HG03571 (cell line): ENCODE data around the gene BCR.
"Not testable (repeated sequence)": the region's sequence is repeated elsewhere in the genome, so short reads cannot be mapped to it uniquely, and the experiment has no call there.

ENCODE experiments used
- ATAC-seq: cut with Tn5 transposase; IDR thresholded peaks from one replicate; pipeline ENCODE4 v1.9.1; 2021; ENCODE audit not compliant: unreplicated experiment

BCR gene

GRCh38 chr22:23285734-23286133, 105.4 kb downstream of the BCR start:
- ATAC-seq = no peak

DNA sequence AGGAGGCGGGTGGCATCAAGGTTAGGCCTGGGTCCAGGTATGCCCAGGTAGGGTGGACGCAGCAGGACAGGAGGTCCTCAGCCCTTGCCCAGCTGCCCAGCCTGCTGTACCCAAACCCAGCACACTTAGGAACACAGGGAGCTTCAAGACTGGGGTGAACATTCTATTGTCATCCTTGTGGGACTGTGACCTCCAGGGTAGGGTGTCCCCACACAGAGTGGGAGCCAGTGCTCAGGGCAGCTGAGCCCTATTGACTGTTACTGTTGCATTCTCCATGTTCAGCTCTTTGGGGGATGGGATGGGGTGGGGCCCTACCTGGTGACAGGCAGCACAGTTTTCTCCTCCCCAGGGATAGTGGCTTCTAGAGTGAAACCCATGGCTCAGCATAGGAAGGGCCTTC, 106.0 kb downstream of the BCR start:
- ATAC-seq = no peak

- no peak for ATAC-seq
Measured at GRCh38 chr22:23287136-23288095, 107.1 kb downstream of the BCR start.

DNA sequence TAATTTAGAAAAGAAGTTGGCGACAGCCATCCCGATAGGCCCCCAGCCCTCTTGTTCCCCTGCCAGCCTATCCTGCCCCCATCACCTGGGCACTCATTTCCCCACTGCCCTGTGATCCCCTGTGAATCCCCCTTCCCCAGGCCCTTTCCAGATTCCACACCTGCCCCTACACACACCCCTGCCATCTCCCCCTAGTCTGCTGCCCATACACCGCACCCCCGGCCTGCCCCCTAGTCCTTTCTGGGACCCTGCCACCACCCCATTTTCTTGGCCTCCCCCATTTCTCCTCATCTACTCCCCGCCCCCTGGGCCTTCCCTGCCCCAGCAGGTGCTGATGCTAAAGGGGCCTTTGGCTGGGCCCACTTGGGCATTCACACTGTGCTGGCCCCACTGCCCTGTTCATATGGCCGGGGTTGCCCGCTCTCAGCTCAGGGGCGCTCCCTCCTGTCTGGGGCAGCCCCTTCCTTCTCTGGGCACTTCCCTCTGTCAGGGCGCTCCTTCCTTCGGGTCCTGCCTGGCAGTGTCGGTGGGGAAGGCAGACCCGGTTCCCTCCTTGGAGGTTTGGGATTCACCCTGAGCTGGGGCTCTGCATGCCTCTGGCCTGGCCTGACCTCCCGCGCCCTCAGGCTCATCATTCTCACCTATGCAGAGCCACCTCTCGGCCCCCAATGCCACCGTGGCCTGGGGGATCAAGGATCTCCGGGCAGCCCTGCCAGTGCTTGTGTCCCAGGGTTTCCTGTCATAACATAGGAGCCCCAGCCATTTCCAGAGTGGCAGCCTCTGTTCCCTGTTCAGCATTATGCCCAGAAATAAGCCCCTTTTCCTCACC, 108.2 kb downstream of the BCR start:
- no peak for ATAC-seq

GRCh38 chr22:23289130-23289503, 108.8 kb downstream of the BCR start:
- ATAC-seq = no peak

- no peak for ATAC-seq
Measured at GRCh38 chr22:23289851-23290724, 109.8 kb downstream of the BCR start.

DNA sequence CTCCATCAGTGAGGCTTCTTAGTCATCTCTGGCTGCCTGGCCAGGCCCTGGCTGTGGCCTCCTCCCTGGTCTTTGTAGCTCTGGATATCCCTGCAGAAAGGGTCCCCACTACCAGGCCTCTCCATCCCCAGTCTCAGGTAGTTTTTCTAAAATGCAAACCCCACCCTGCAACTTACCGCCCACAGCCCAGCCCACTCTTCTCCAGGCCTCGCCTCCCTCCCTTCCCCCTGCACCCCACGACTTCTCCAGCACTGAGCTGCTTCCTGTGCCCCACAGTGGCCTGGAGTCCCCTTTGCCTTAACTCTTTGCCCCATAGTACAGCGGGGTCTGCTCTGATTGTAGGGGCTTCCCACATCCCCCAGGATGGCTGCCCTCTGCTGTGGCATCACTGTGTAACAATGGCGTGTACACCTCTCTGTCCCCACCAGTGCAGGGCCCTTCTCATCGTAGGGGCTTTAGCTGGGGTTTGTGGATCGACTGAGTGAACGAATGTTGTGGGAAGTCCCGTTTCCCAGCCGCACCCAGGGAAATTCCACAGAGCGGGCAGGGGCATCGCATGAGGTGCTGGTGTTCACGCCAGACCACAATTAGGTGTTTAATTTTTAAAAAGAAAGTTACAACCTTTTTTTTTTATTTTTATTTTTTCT, 111.6 kb downstream of the BCR start:
- ATAC-seq = no peak

GRCh38 chr22:23292453-23293350, 112.4 kb downstream of the BCR start:
- ATAC-seq = no peak

DNA sequence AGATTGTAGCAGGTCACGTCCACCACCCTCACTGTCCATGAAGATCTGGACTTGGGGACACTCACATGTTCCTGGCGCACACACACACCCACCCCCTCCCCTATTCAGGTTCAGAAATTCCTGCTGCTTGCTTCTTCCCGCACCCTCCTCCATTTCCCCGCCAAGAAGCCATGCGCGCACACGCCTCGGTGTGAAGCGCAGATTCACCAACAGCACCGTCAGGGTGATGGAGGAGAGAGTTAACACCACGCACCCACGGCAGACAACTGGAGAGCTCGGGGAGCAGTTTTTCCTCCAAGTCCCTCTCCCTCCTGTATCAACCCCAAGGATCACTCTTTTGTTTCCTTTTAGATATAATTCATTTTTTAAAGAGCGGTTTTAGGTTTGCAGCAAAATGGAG, 113.4 kb downstream of the BCR start:
- ATAC-seq = no peak

DNA sequence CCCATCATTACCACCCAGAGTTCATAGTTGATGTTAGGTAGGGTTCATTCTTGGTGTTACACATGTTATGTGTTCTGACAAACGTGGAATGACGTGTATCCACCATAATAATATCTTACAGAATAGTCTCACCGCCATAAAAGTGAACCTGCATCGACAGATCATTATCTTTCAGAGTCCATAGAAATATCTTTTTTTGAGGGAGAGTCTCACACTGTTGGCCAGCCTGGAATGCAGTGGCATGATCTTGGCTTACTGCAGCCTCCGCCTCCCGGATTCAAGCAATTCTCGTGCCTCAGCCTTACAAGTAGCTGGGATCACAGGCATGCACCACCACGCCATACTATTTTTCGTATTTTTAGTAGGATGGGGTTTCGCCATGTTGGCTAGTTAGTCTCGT, 113.9 kb downstream of the BCR start:
- no peak for ATAC-seq

- ATAC-seq = no peak
Measured at GRCh38 chr22:23300476-23300875, 120.2 kb downstream of the BCR start.

DNA sequence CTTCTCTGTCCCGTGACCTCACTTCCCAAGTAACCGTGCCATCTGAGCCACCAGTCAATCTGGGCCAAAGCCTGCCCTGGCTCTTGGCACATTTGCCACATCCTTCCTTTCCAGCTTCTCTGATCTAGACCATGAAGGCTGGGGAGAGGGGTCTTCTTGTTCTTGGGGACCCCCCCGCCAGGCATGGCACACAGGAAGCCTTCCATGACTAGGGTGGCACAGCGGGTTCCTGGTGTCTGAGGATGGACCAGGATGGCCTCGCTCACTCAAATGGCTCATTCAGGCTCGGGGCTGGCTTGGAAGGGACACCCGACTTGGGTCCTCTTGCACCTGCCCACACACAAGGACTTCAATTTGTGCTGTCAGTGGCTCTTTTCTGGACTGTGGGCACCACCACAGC, 121.3 kb downstream of the BCR start:
- no peak for ATAC-seq

DNA sequence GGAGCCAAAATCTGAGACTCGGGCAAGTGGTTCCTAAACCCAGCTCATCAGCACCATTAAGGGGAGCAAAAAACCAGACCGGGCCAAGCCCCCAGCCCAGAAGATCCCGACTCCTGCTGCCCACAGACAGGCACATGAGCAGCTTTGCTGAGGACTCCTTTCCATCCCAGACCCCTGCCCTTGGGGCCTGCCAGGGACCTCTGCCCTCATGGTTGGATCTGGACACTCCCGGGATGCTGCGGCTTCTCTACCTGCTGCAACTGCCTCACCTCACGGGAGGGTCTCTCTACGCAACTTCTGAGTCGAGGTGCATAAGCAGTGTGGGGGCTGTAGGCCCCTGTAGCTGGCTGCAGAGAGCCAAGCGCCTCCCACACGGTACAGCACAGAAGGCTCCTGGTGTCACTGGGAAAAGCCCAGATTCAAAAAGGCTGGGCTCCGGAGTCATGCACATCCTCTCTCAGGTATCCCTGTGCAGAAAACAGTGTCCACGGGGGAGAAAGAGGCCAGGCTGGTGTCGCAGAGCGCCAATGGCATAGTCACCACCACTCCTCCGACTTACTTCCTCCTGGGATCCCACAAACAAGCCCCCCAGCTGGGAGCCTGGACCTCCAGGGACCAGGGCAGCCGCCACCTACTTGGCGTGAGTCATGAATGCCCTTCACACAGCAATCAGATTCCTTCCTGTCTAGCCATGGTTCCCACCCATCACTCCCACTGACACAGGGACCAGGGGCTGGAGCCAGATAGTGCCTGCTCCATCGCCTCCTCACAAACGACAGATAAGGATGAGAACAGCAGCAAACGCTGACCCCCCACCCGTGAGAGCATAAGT, 122.1 kb downstream of the BCR start:
- ATAC-seq = no peak

- no peak for ATAC-seq
Measured at GRCh38 chr22:23305321-23305910, 125.1 kb downstream of the BCR start.

DNA sequence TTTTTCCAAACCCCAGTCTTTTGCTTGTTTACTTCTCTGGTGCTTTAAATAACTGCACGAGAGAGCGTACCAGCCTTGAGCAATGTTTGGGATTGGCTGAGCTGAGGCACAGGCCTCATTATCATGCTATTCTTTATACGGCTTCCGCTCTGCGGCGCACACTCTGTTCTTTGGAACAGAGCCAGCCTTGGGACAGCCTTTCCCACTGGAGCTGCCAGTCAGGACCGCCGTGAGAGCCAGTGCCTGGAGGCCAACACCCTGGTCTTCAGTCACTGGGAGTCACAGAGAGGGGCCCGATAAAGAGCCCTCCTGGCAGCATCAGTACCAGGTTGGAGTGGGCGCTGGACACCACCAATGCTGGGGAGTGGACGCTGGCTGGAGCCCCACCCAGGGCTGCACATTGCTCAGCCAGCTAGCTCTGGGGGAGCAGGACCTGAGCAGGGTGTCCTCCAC, 125.6 kb downstream of the BCR start:
- ATAC-seq = no peak

DNA sequence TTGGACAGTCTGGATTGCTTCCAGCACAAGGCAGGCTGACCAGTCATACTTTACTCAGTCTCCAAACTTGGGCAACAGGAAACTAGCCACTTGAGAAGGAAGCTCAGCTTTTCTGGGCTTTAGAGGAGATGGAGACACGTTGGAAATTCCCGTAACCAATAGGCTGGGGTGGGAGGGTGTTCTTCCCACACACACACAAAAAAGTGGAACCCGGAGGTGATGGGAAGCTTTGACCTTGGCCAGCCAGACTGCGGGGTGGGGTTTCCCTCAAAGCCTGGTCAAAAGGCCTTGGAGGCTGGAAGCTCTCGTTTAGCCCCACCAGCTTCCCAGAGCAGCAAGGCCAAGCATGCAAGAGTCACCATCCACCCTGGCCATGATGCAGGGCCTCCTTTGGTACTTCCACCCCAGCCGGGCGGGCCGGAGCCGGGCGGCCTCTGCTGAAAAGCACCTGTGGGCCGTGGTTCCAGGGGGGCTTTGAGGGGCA, 126.2 kb downstream of the BCR start:
- ATAC-seq = no peak

DNA sequence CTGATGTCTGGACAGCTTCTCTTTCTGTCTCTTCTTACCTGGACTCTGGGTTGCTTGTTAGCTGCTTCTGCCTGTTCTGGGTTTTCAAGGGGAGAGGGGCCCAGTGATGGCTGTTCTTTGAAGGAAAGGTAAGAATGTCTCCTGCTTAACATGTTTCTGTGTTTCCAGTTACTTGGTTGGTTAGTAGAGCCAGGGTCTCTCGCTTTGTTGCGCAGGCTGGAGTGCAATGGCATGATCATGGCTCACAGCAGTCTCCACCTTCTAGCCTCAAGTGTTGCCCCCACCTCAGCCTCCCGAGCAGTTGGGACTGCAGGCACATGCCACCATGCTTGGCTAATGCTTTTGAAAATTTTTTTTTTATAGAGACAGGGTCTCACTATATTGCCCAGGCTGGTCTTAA, 126.6 kb downstream of the BCR start:
- no peak for ATAC-seq

DNA sequence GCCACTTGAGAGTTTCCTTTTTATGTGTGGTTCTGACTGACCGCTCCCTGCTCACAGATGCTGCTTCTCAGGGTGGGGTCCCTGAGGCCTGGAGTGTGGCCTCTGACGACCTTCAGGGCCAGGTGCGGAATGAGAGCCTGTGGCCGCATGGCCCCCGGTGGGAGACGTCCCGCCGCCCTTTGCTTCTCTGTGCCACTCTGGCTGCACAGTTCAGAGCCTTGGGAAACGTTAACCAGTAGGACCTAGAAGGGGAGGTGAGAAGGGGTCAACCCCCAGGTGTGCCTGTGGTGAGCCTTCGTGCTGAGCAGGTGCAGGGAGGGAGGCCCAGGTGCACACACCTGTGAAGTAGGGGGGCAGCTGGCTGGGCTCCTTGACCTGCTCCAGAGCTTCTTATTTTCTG, 127.2 kb downstream of the BCR start:
- ATAC-seq = not testable (repeated sequence)
